ENCODE data around the gene TSLP. TPM values are rescaled to one million over a fixed set of nuclear protein-coding genes. Genes with fewer than 3 reads are reported as not detected.

Gene TSLP
- total RNA-seq, 1 donor, result 20.8 TPM

DNA sequence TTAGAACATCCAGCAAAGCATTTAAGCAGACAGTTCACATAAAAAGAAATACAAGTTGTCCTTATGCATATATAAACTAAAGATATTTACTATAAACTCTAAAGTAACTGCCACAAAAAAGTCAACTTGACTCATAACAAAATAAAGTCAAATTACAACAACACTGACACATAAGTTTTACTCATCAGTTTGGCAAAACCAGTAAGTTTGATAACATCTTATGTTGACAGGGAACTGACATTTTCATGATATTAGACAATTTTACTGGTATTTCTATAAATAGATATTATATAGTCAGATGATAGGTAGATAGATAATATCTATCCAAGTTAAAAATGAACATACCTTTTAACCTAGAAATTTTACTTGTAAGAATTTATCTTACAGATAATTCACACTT lies 9.9 kb upstream of the TSLP start:
- H3K4me3 ChIP-seq (ENCODE audit: low read depth, low read length), result no peak overlapping the region
- no peak for DNase-seq (ENCODE audit: low read depth)
- no peak for TF ChIP-seq CTCF (IDR thresholded peaks at IDR 0.05; ENCODE audit: insufficient read depth, low read length)

DNA sequence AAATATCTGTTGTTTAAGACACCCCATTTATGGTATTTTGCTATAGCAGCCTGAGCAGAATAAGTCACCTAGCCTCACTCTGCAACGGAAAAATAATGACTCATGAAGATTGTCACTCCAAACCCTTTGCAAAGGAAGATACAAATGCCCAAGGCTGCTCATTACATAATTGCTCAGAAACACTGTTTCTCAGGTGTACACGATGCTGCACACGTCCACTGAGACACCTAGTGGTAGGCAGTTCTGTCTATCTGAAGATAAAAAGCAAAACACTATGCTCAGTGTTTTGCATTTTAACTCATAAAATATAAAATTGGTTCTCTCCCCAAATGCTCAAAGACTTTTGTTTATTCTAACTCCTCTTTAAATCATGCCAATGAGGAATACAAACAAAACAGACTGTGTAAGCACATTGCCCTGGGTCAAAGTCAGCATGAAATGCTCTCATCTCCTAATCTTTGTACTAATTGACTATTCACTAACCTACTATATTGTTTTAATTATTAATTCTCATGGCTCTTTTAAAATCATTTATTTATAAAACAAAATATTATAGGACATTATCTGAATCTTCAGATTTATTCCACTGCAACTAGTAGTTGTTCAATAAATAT lies 7.7 kb upstream of the TSLP start:
- TF ChIP-seq CTCF (IDR thresholded peaks at IDR 0.05; ENCODE audit: insufficient read depth, low read length), result peak; percentile 55
- peak; percentile 37 for DNase-seq (ENCODE audit: low read depth)
- no peak overlapping the region for H3K4me3 ChIP-seq (ENCODE audit: low read depth, low read length)

GRCh38 chr5:111066261-111066938 lies 5.1 kb upstream of the TSLP start:
- DNase-seq (ENCODE audit: low read depth), result peak; percentile 30
- no peak for TF ChIP-seq CTCF (IDR thresholded peaks at IDR 0.05; ENCODE audit: insufficient read depth, low read length)
- no peak overlapping the region for H3K4me3 ChIP-seq (ENCODE audit: low read depth, low read length)

DNA sequence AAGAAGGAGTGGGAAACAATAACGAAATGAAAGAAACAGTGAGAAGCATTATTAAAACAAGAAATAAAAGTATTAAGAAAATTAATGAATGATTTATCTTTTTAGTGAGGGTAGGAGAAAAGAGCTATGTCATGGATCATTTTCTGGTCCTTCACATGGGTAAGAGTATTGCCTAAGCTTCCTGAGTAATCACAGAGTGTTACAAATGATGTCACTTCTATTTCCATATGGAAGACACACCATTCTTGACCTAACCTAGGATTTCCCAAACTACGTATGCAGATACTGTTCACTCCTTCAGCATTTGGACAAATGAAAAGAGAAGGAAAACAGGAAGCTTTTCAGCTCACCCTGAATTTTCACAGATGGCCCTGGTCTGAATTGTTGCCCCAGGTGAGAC lies 3.3 kb upstream of the TSLP start:
- peak; percentile 40 for DNase-seq (ENCODE audit: low read depth)
- no peak for TF ChIP-seq CTCF (IDR thresholded peaks at IDR 0.05; ENCODE audit: insufficient read depth, low read length)
- no peak overlapping the region for H3K4me3 ChIP-seq (ENCODE audit: low read depth, low read length)

- TF ChIP-seq CTCF (IDR thresholded peaks at IDR 0.05; ENCODE audit: insufficient read depth, low read length), result no peak
- DNase-seq (ENCODE audit: low read depth), result peak; percentile 97
- no peak overlapping the region for H3K4me3 ChIP-seq (ENCODE audit: low read depth, low read length)
Observed at GRCh38 chr5:111069839-111070238, 1.7 kb upstream of the TSLP start.

GRCh38 chr5:111070272-111071134 lies 1.0 kb upstream of the TSLP start:
- H3K4me3 ChIP-seq (ENCODE audit: low read depth, low read length), result no peak overlapping the region
- no peak for TF ChIP-seq CTCF (IDR thresholded peaks at IDR 0.05; ENCODE audit: insufficient read depth, low read length)
- peak; percentile 25 for DNase-seq (ENCODE audit: low read depth)
